CD4-positive, alpha-beta T cell treated with Interleukin-15 for 1 hour (primary cell): Measurements from ENCODE around the gene ADAMTS7.
"Not testable (repeated sequence)": the region's sequence is repeated elsewhere in the genome, so short reads cannot be mapped to it uniquely, and the experiment has no call there.

ENCODE experiments used
- DNase-seq: peaks from one replicate; pipeline ENCODE4 v3.0.0-alpha.2; 2020

The ADAMTS7 gene

GRCh38 chr15:78762985-78763795 lies 48.1 kb downstream of the ADAMTS7 start:
- no peak for DNase-seq

GRCh38 chr15:78762386-78762961 lies 48.8 kb downstream of the ADAMTS7 start:
- not testable (repeated sequence) for DNase-seq

DNA sequence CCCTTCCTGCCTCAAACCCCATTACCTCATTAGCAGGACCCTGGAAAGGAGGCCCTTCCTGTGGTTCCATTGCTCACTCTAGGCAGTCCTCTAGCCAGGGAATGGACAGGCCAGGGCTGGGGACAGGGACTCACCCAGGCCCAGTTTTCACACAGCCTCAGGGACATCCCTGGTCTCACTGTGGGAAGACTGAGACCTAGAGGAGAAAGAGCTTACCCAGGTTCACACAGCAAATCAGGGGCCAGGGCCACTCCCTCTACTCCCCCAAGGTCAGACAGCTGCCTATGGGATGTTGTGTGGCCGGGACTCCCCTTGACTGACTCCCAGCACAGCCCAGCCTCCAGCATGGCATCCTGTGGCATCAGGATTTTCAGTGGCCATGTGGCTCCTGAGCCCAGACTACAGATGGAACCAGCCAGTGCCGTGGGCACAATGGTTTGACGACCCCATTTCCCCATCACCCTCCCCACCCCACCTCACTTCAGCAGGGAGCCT lies 49.3 kb downstream of the ADAMTS7 start:
- DNase-seq = no peak

GRCh38 chr15:78761475-78761874 lies 49.8 kb downstream of the ADAMTS7 start:
- peak; percentile 87 for DNase-seq

- no peak for DNase-seq
These were observed 50.2 kb downstream of the ADAMTS7 start for GRCh38 chr15:78761020-78761419.

GRCh38 chr15:78760091-78760882 lies 51.0 kb downstream of the ADAMTS7 start:
- DNase-seq = peak; percentile 12

- DNase-seq = peak; percentile 11
These were observed 51.8 kb downstream of the ADAMTS7 start for GRCh38 chr15:78759361-78759998.

- peak; percentile 12 for DNase-seq
These were observed 52.6 kb downstream of the ADAMTS7 start for GRCh38 chr15:78758486-78759200.

DNA sequence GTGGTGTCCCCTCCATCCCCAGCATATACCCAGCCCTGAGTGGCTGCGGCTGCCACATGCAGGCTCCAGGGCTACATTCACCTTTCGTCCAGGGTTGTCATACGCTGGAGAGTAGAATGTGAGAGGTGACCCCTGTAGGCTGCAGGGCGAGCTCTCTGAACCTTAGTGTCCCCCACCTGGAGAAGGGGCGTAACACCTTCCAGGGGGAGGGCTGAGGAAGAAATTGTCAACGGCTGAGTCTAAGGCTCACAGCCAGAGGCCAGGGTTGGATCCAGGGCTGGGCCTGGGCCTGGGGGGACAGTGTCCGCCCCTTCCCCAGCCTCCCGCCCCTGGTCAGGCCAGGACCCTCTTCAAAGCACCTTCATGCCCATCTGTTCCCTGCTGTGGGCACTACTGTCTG lies 53.2 kb downstream of the ADAMTS7 start:
- not testable (repeated sequence) for DNase-seq

DNA sequence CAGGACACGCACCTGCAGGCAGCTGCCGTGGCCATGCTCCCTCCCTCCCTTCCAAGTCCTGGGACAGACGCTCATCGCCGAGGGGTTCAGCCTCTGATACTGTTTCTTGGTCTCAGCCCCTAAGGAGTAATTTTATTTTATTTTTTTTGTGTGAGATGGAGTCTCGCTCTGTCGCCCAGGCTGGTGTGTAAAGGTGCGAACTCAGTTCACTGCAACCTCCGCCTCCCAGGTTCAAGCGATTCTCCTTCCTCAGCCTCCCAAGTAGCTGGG lies 53.7 kb downstream of the ADAMTS7 start:
- DNase-seq = no peak

- DNase-seq = peak; percentile 78
These were observed 54.3 kb downstream of the ADAMTS7 start for GRCh38 chr15:78756781-78757635.

DNA sequence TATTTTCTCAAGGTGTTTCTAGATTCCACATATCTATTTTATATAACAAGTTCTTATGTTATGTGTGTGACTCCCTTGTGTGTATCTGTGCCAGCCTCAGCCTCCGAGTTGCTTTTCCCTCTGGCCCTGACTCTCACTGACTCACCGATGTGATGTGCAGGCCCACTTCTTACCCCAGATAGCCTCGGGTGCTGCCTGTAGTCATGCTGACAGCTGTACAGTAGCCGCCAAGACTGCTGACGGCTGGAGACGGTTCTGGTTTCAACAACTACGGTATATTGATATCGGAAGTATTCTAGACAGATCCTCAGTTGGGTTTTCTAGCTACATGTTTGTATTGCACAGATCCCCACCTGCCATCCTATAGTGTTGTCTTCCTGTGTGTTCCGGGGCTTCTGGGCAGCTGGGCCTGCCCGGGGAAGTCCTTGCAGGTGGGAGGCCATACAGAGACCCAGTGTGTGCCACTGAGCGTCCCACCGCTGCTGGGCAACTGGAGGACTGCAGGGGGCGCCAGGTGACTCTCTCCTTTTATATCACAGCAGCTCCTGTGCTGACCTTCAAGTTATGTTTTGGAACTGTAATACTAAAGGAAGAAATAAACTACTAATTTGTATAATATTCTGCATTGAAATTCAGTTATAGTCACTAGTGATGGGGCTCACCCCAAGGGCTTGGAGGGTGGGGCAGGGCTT lies 55.2 kb downstream of the ADAMTS7 start:
- peak; percentile 43 for DNase-seq

- peak; percentile 9 for DNase-seq
These were observed 56.5 kb downstream of the ADAMTS7 start for GRCh38 chr15:78754637-78755280.

DNA sequence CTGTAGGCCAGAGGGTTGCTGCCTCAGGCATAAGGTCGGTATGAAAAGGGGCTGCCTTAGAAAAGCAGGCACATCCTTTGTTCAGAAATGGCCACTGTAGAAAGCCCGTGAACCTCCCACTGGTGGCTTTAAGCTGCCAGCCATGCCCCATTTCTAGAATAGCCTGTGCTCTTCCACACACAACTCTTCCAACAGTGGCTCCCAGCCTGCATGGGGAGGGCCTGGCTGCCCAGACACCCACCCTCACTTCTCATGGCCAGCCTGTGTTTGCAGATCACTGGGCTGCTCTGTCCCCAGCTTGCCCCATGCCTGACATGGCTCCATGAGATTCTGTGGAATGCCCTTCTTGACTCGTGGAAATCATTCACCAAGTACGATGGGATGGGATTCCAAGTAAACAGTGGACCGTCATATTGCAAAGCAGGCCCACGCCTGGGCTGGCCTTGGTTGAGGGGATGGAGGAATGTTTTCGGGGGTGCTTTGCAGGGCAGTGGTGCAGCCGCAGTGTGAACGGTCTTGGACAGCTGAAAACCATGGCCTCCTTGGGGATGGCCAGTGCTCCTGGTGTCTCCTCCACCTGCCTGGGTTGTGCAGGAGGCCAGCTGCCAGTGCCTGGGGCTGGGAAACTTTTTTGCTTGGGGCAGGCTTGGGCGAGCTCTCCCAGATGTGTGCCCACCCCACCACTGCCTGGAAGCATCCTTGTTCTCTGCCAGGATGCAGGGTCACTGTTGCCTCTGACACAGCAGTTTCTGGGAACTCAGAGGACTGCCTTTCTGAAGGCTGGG lies 57.3 kb downstream of the ADAMTS7 start:
- DNase-seq = peak; percentile 12

DNA sequence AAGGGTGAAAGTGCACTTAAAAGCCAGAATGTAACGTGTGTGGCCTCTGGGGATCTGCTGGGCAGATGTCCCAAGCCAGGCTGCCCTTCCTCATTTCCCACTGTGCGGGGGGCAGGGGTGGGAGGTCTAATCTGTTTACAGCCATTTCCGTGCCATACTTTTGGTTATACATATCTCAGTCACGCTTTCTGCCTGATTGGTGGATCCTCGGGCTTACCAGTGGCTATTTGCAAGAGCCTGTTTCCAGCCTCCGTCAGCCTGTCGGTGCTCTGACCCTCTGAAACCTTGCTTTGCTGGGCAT lies 58.0 kb downstream of the ADAMTS7 start:
- not testable (repeated sequence) for DNase-seq

DNA sequence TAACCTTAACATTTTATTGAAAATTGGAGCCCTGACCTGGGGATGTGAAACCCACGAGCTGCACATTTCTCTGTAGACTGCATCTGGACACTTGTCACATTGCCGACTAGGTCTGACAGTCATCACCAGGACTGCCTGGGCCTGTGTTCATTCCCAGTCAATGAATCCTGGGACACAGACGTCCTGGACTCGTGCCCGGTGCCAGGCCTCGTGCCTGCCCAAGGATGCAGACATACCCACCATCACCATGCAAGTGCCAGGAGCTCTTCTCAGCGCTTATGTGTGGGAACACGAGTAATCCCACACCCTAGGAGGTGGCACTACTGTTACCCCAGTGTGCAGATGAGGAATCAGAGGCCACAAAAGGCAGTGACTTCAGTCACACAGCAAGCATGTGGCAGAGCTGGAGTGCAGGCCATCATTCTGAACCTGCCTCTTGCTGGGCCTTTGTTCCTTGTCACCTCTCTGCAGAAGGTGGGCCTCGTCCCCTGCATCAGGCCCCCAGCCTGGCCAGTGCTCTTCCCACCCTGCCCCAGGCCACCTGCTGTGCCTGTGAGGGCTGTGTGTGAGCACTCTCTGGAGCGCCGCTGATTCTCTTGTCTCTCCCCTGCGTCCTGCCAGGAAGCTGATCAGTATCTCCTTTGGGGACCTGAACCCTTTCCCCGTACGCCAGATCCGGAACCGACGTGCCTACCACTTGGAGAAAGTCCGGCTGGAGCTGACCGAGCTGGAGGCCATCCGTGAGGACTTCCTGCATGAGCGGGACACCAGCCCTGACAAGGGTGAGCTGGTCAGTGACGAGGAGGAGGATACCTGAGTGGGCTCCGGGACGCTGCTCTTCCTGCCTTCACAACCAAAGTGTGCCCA lies 58.5 kb downstream of the ADAMTS7 start:
- peak; percentile 12 for DNase-seq

GRCh38 chr15:78751602-78751979 lies 59.7 kb downstream of the ADAMTS7 start:
- peak; percentile 2 for DNase-seq

GRCh38 chr15:78750974-78751601 lies 60.2 kb downstream of the ADAMTS7 start:
- DNase-seq = peak; percentile 92
